Naive thymus-derived CD4-positive, alpha-beta T cell (primary cell): ENCODE measurements around the gene DUSP22. TPM values are rescaled to one million over a fixed set of nuclear protein-coding genes. Genes with fewer than 3 reads are reported as not detected.
"Not testable (repeated sequence)": the region's sequence is repeated elsewhere in the genome, so short reads cannot be mapped to it uniquely, and the experiment has no call there.

Source experiments
- ATAC-seq: fragments of 150-1000 bp; cut with Tn5 transposase; 2 replicates; pipeline ENCODE4 v1.10.0; 2021; ENCODE audit warnings: mild to moderate bottlenecking, moderate library complexity
- CTCF ChIA-PET: fragments of 350-600 bp; sonication (Branson Sonifier 250); formaldehyde crosslinking; loops from one replicate; lab custom pipeline; 2021; ENCODE audit warnings: antibody characterized with exemption; lab: Charles Lee
- POLR2A ChIA-PET: fragments of 350-600 bp; sonication (Branson Sonifier 250); formaldehyde crosslinking; loops from one replicate; lab custom pipeline; 2021; ENCODE audit warnings: antibody characterized with exemption, inconsistent platforms; lab: Charles Lee
- DNase-seq, 9 donors: peaks; one replicate each; pipeline versions ENCODE4 v3.0.0 to v3.0.0-alpha.2; 2020 to 2022; ENCODE audit warnings: mixed read lengths in 1 of 9
- H3K27ac ChIP-seq: one replicate; pipeline ENCODE4 v1.7.0; 2013; ENCODE audit warnings: mild to moderate bottlenecking, low read depth, low read length, moderate library complexity
- H3K27me3 ChIP-seq, 2 donors: one replicate each; pipeline ENCODE4 v1.7.0; 2013; ENCODE audit warnings: low read length in 2 of 2, mild to moderate bottlenecking in 2 of 2, moderate library complexity in 2 of 2; ENCODE audit not compliant: control insufficient read depth in 2 of 2, insufficient read depth in 2 of 2
- H3K36me3 ChIP-seq, 3 experiments: 1 replicate in 2 of 3; 2 replicates in 1 of 3; pipeline ENCODE4 v1.7.0; 2013; ENCODE audit warnings: low read length in 3 of 3, mild to moderate bottlenecking in 3 of 3, moderate library complexity in 1 of 3; ENCODE audit not compliant: insufficient read depth in 3 of 3, control insufficient read depth in 2 of 3
- H3K4me1 ChIP-seq, 2 donors: one replicate each; pipeline ENCODE4 v1.7.0; 2013; ENCODE audit warnings: low read length in 2 of 2, mild to moderate bottlenecking in 2 of 2, moderate library complexity in 1 of 2; ENCODE audit not compliant: control insufficient read depth in 2 of 2, insufficient read depth in 2 of 2
- H3K4me3 ChIP-seq: 2 replicates; pipeline ENCODE4 v1.7.0; 2013; ENCODE audit warnings: mild to moderate bottlenecking, low read length
- H3K9me3 ChIP-seq, 3 experiments: 1 replicate in 2 of 3; 2 replicates in 1 of 3; pipeline ENCODE4 v1.7.0; 2013; ENCODE audit warnings: low read length in 3 of 3; ENCODE audit not compliant: control insufficient read depth in 2 of 3
- H3K27ac Mint-ChIP-seq, 9 donors: one replicate each; pipeline ENCODE4 v1.8.0; 2020 to 2022; ENCODE audit warnings: mixed read lengths in 9 of 9, mild to moderate bottlenecking in 8 of 9, moderate library complexity in 5 of 9, inconsistent platforms in 2 of 9
- H3K27me3 Mint-ChIP-seq, 5 donors: one replicate each; pipeline ENCODE4 v1.8.0; 2021 to 2022; ENCODE audit warnings: mixed read lengths in 5 of 5, mild to moderate bottlenecking in 1 of 5
- H3K36me3 Mint-ChIP-seq, 5 donors: one replicate each; pipeline ENCODE4 v1.8.0; 2020 to 2022; ENCODE audit warnings: mixed read lengths in 5 of 5, mild to moderate bottlenecking in 3 of 5, inconsistent platforms in 1 of 5
- H3K4me1 Mint-ChIP-seq, 7 donors: one replicate each; pipeline ENCODE4 v1.8.0; 2020 to 2022; ENCODE audit warnings: mixed read lengths in 7 of 7, mild to moderate bottlenecking in 3 of 7, inconsistent platforms in 1 of 7
- H3K4me3 Mint-ChIP-seq, 10 donors: one replicate each; pipeline ENCODE4 v1.8.0; 2020 to 2022; ENCODE audit warnings: mild to moderate bottlenecking in 10 of 10, mixed read lengths in 10 of 10, moderate library complexity in 6 of 10, inconsistent platforms in 2 of 10
- H3K9me3 Mint-ChIP-seq, 11 donors: one replicate each; pipeline ENCODE4 v1.8.0; 2020 to 2022; ENCODE audit warnings: mixed read lengths in 11 of 11, mild to moderate bottlenecking in 4 of 11, inconsistent platforms in 1 of 11, moderate library complexity in 1 of 11
- intact Hi-C, 2 donors: fragments of 100-400 bp; cut with micrococcal nuclease; formaldehyde crosslinking; loops; one replicate each; pipeline ENCODE4 v1.15.1; 2023
- polyA plus RNA-seq, 2 donors: library from polyadenylated mRNA; unstranded; fragments of 300-500 nt; fragmentation: Illumina TruSeq; gene quantifications; one replicate each; pipeline ENCODE4 v1.2.3, GENCODE V29; 2021
- total RNA-seq, 6 experiments: library from RNA in 5 of 6; stranded (reverse) in 5 of 6; gene quantifications; 1 replicate in 5 of 6; 2 replicates in 1 of 6; pipeline ENCODE4 v1.2.3 and lab custom pipeline; 2021 to 2026

The DUSP22 gene
- total and polyA plus RNA-seq, 7 experiments from 2014 or later, result 24.8 to 57.2 (median 36.6) TPM

- intact Hi-C loops, result no loop called here
- no peaks in the 10 kb centered on the region for H3K4me1 ChIP-seq
- peak; percentile 23 for ATAC-seq
- peaks cover 2 to 6% (median 4%) of the 10 kb centered on the region in 5 donors for H3K36me3 Mint-ChIP-seq
- ChIA-PET CTCF (interaction anchor here (0.7 kb wide), 1 partner anchor 121 kb away, joined by 3 read pairs; no protein-coding TSS in a partner anchor), POLR2A (no interaction called here)
- H3K27ac ChIP-seq, result no peak overlapping the region
- H3K9me3 Mint-ChIP-seq, result peaks cover 6 to 42% (median 11%) of the 10 kb centered on the region in 11 donors
- H3K27me3 ChIP-seq, result no peaks in the 10 kb centered on the region
- DNase-seq, result no peak
- H3K27ac Mint-ChIP-seq, result no peak overlapping the region
- H3K27me3 Mint-ChIP-seq, result peaks cover 4 to 24% (median 10%) of the 10 kb centered on the region in 5 donors
- H3K4me3 Mint-ChIP-seq, result no peak overlapping the region
- peaks cover 0 to 7% (median 0%) of the 10 kb centered on the region in 3 experiments for H3K9me3 ChIP-seq
- H3K36me3 ChIP-seq, result no peaks in the 10 kb centered on the region
- no peak overlapping the region for H3K4me3 ChIP-seq
- peaks cover 0 to 2% (median 0%) of the 10 kb centered on the region in 7 donors for H3K4me1 Mint-ChIP-seq
Measured at GRCh38 chr6:367298-367794, 75.1 kb downstream of the DUSP22 start.

GRCh38 chr6:367891-368630, 75.8 kb downstream of the DUSP22 start:
- no peak for ATAC-seq
- Histone ChIP-seq H3K4me1 (no peaks in the 10 kb centered on the region), H3K36me3 (no peaks in the 10 kb centered on the region), H3K27me3 (no peaks in the 10 kb centered on the region), H3K9me3 (peaks cover 0 to 7% (median 0%) of the 10 kb centered on the region in 3 experiments), H3K4me3 (no peak overlapping the region), H3K27ac (no peak overlapping the region)
- peaks cover 6 to 39% (median 11%) of the 10 kb centered on the region in 11 donors for H3K9me3 Mint-ChIP-seq
- no peak overlapping the region for H3K4me3 Mint-ChIP-seq
- DNase-seq, result no peak
- H3K27ac Mint-ChIP-seq, result no peak overlapping the region
- intact Hi-C loops, result no loop called here
- H3K4me1 Mint-ChIP-seq, result peaks cover 0 to 6% (median 3%) of the 10 kb centered on the region in 7 donors
- ChIA-PET CTCF (no interaction called here), POLR2A (no interaction called here)
- H3K27me3 Mint-ChIP-seq, result peaks cover 5 to 31% (median 10%) of the 10 kb centered on the region in 5 donors
- peaks cover 0 to 6% (median 4%) of the 10 kb centered on the region in 5 donors for H3K36me3 Mint-ChIP-seq

- Histone ChIP-seq H3K36me3 (no peaks in the 10 kb centered on the region), H3K27me3 (no peaks in the 10 kb centered on the region), H3K9me3 (no peaks in the 10 kb centered on the region), H3K4me3 (no peak overlapping the region), H3K4me1 (no peaks in the 10 kb centered on the region), H3K27ac (no peak overlapping the region)
- ChIA-PET POLR2A (no interaction called here), CTCF (no interaction called here)
- peaks cover 0 to 23% (median 5%) of the 10 kb centered on the region in 11 donors for H3K9me3 Mint-ChIP-seq
- H3K27me3 Mint-ChIP-seq, result peaks cover 14 to 38% (median 18%) of the 10 kb centered on the region in 5 donors
- H3K4me1 Mint-ChIP-seq, result peaks cover 0 to 9% (median 5%) of the 10 kb centered on the region in 7 donors
- DNase-seq (no peak), ATAC-seq (no peak)
- no peak overlapping the region for H3K27ac Mint-ChIP-seq
- no peak overlapping the region for H3K4me3 Mint-ChIP-seq
- intact Hi-C loops, result no loop called here
- H3K36me3 Mint-ChIP-seq, result peaks cover 0 to 5% (median 2%) of the 10 kb centered on the region in 5 donors
Measured at GRCh38 chr6:369559-370431, 77.5 kb downstream of the DUSP22 start.

GRCh38 chr6:370555-370954, 78.3 kb downstream of the DUSP22 start:
- H3K9me3 Mint-ChIP-seq, result peaks cover 0 to 17% (median 3%) of the 10 kb centered on the region in 11 donors
- ChIA-PET POLR2A (no interaction called here), CTCF (no interaction called here)
- intact Hi-C loops, result no loop called here
- no peak overlapping the region for H3K4me3 ChIP-seq
- no peaks in the 10 kb centered on the region for H3K27me3 ChIP-seq
- H3K27ac ChIP-seq, result no peak overlapping the region
- DNase-seq (no peak), ATAC-seq (no peak)
- no peaks in the 10 kb centered on the region for H3K9me3 ChIP-seq
- peaks cover 0 to 5% (median 2%) of the 10 kb centered on the region in 5 donors for H3K36me3 Mint-ChIP-seq
- H3K4me3 Mint-ChIP-seq, result no peak overlapping the region
- no peaks in the 10 kb centered on the region for H3K4me1 ChIP-seq
- H3K27me3 Mint-ChIP-seq, result peaks cover 18 to 39% (median 25%) of the 10 kb centered on the region in 5 donors
- peaks cover 0 to 9% (median 5%) of the 10 kb centered on the region in 7 donors for H3K4me1 Mint-ChIP-seq
- H3K36me3 ChIP-seq, result no peaks in the 10 kb centered on the region
- H3K27ac Mint-ChIP-seq, result no peak overlapping the region

- H3K27ac Mint-ChIP-seq, H3K36me3 Mint-ChIP-seq, H3K4me1 Mint-ChIP-seq, H3K4me1 ChIP-seq, H3K4me3 Mint-ChIP-seq, H3K27ac ChIP-seq, POLR2A ChIA-PET, intact Hi-C loops, H3K27me3 ChIP-seq, ATAC-seq, H3K9me3 ChIP-seq, H3K36me3 ChIP-seq, H3K4me3 ChIP-seq, CTCF ChIA-PET, DNase-seq: not testable (repeated sequence)
- Mint-ChIP-seq H3K27me3 (peaks cover 26 to 40% (median 29%) of the 10 kb centered on the region in 5 donors), H3K9me3 (peaks cover 0 to 16% (median 3%) of the 10 kb centered on the region in 11 donors)
Measured at GRCh38 chr6:371851-372250, 79.6 kb downstream of the DUSP22 start.

GRCh38 chr6:372336-372911, 80.1 kb downstream of the DUSP22 start:
- DNase-seq, result no peak
- no peaks in the 10 kb centered on the region for H3K27me3 ChIP-seq
- Mint-ChIP-seq H3K9me3 (peaks cover 0 to 18% (median 3%) of the 10 kb centered on the region in 11 donors), H3K27me3 (peaks cover 29 to 40% (median 33%) of the 10 kb centered on the region in 5 donors), H3K4me3 (peak overlapping the region in 3 of 10 donors; percentile 21 to 44 (median 41)), H3K27ac (peak overlapping the region in 1 of 9 donors; percentile 51), H3K4me1 (peaks cover 0 to 10% (median 9%) of the 10 kb centered on the region in 7 donors), H3K36me3 (peaks cover 0 to 5% (median 0%) of the 10 kb centered on the region in 5 donors)
- no peaks in the 10 kb centered on the region for H3K9me3 ChIP-seq
- peak; percentile 36 for ATAC-seq
- H3K27ac ChIP-seq, result no peak overlapping the region
- no peak overlapping the region for H3K4me3 ChIP-seq
- no peaks in the 10 kb centered on the region for H3K36me3 ChIP-seq
- ChIA-PET CTCF (no interaction called here), POLR2A (no interaction called here)
- intact Hi-C loops, result no loop called here
- H3K4me1 ChIP-seq, result no peaks in the 10 kb centered on the region
